Stimulated activated CD8-positive, alpha-beta memory T cell treated with anti-CD3 and anti-CD28 coated beads, Interleukin-7, amount 100 ng/mL, for 1 hour (primary cell): ENCODE measurements around the gene CDKN1A.
"Not testable (repeated sequence)": the region's sequence is repeated elsewhere in the genome, so short reads cannot be mapped to it uniquely, and the experiment has no call there.

Experiments used
- DNase-seq, 2 donors: peaks; one replicate each; pipeline ENCODE4 v3.0.0-alpha.2; 2020; ENCODE audit warnings: low read depth in 2 of 2

The CDKN1A gene

GRCh38 chr6:36695414-36695813 is 16.9 kb downstream of the CDKN1A start:
- DNase-seq, result no peak

DNA sequence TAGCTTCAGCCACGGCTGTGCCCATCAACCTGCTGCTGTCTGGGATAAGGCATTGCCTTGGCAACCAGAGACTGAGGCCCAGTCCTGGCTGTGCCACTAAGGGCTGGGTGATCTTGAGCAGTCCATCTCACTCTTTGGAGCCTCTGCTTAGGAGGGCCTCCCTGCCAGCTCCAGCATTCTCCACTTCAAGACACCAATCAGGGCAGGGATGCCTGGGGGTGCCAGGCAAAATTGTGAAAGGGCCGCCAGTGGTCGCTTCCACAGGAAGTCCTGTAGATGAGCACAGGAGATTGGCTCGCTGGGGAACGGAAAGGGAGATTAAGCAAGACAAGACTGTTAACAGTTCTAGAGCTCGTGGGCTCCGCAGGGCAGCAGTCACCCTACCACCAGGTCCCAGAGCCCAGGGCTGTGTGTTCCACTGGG is 19.0 kb downstream of the CDKN1A start, which contains the start of gene RAB44:
TSS of gene RAB44 (plus strand) at position 346 of the 423 bp plus-strand sequence. CDS start 6,410 bp downstream, outside the sequence.
- no peak for DNase-seq

GRCh38 chr6:36698196-36698595 is 19.7 kb downstream of the CDKN1A start:
- no peak for DNase-seq

DNA sequence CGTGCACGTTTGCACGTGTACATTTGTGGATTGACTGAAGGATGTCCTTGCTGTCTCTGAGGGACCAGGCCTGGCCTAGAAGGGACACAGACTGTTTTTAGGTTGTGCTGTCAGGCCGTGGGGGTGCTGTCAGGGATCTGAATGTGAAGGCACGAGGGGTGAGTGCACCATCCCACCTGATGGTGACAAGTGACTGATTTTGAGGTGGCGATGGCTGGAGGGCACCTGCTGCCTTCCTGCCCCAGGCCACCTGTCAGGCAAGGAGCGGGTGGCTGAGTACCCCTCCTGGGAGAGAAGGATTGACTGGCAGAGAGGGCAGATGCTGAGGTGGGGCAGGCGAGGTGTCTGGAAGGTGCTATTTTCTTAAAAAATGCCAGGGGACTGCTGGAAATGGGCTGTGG is 20.4 kb downstream of the CDKN1A start:
- no peak for DNase-seq

- no peak for DNase-seq
These were observed 20.8 kb downstream of the CDKN1A start for GRCh38 chr6:36699348-36699747.

- DNase-seq, result no peak
These were observed 21.7 kb downstream of the CDKN1A start for GRCh38 chr6:36700071-36700812.

GRCh38 chr6:36700831-36701230 is 22.3 kb downstream of the CDKN1A start:
- DNase-seq, result no peak

DNA sequence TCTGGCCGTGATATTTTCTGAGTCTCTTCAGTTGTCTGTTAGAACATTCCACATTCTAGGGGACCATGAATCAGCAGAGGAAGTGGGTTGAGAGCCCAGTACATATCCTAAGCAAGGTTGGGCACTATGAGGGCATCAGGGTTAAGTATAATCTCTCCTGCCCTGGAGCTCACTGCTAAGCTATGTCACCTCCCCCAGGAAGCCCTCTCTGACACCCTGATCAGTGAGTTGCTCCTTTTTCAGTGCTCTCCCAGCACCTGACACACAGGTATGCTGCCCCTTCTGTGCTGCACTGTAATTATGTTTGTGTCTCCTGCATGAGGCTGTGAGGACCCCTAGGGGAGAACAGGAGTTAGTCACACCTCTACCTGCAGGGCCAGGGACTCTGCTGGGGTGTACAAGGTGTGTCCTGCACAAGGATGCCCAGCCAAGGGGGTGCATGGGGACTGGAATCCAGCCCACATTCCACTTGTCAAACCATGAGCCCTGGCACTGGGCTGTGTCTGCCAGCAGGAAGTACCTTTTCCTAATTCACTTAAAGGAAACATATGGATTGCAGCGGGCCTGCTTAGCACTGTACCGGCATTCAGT is 23.0 kb downstream of the CDKN1A start:
- no peak for DNase-seq

- DNase-seq, result no peak
These were observed 24.1 kb downstream of the CDKN1A start for GRCh38 chr6:36702656-36703055.

- no peak for DNase-seq
These were observed 24.6 kb downstream of the CDKN1A start for GRCh38 chr6:36703081-36703606.

DNA sequence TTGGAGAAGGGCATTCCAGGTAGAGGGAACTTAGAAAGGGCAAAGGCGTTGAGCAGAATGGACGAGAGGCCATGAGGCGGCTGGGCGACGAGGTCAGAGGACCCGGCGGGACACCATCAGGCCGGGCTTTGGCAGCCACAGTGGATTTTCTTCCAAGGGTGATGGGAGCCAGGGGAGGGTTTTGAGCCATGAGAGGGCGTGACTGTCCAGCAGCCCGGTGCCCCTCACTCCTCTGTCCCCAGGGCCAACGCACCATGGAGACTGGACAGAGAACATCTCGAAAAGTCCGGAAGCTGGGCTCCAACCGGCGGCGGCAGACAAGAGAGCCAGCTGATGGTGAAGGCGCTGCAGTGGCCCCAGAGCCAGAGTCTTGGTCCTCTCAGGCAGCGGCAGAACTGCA is 25.5 kb downstream of the CDKN1A start:
- DNase-seq, result no peak

- not testable (repeated sequence) for DNase-seq
These were observed 26.6 kb downstream of the CDKN1A start for GRCh38 chr6:36704961-36705577.

GRCh38 chr6:36706339-36706738 is 27.8 kb downstream of the CDKN1A start:
- no peak for DNase-seq

GRCh38 chr6:36712816-36713215 is 34.3 kb downstream of the CDKN1A start:
- no peak for DNase-seq

GRCh38 chr6:36713846-36714245 is 35.3 kb downstream of the CDKN1A start:
- no peak for DNase-seq

- DNase-seq, result no peak
These were observed 36.0 kb downstream of the CDKN1A start for GRCh38 chr6:36714511-36714910.

- DNase-seq, result no peak
These were observed 37.0 kb downstream of the CDKN1A start for GRCh38 chr6:36715469-36715868.

GRCh38 chr6:36716476-36717093 is 38.1 kb downstream of the CDKN1A start:
- no peak for DNase-seq

GRCh38 chr6:36717231-36717825 is 38.8 kb downstream of the CDKN1A start:
- DNase-seq, result no peak

GRCh38 chr6:36717871-36718540 is 39.5 kb downstream of the CDKN1A start:
- no peak for DNase-seq

DNA sequence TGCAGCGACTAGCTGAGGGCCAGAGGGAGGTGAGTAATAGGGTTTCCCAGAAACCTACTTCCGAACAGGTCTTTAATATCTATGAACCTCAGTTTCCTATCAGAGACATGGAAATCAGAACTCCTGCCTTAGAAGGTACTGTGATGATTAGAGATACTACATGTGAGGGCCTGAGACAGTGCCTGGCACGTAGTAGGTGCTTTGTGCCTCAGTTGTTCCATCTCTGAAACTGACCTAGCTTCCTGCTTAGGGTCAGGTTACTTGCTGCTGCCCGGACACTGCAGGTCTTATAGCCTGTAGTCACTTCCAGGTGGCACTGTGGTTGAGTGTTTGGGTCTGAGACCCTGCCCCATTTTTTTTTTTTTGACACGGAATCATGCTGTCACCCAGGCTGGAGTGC is 40.0 kb downstream of the CDKN1A start:
- DNase-seq, result no peak
